K562 (cell line): Measurements from ENCODE around the gene MPRIP. TPM values are rescaled to one million over a fixed set of nuclear protein-coding genes. Genes with fewer than 3 reads are reported as not detected.

Experiments
- BRF1 ChIP-seq: IDR thresholded peaks from 3 replicates; pipeline ENCODE4 v1.6.1; 2011; ENCODE audit warnings: borderline replicate concordance, mild to moderate bottlenecking; ENCODE audit not compliant: insufficient read length; ENCODE audit errors: extremely low read depth
- CEBPB ChIP-seq: fragments of 450-650 bp; IDR thresholded peaks from 2 replicates; pipeline ENCODE4 v1.6.1; 2016; ENCODE audit warnings: missing genetic modification characterization, missing compliant biosample characterization
- ETV6 ChIP-seq, 3 experiments: fragments of 150-350 bp in 1 of 3; sonication (generic) in 1 of 3; formaldehyde crosslinking in 1 of 3; IDR thresholded peaks; 2 replicates each; pipeline versions ENCODE4 v1.6.1 to v1.8.0; 2014 to 2022; ENCODE audit warnings: borderline replicate concordance in 2 of 3, low read depth in 2 of 3, antibody characterized with exemption in 1 of 3, low read length in 1 of 3, mild to moderate bottlenecking in 1 of 3, missing genetic modification reagents in 1 of 3
- FOXA3 ChIP-seq, 2 experiments: fragments of 450-650 bp in 1 of 2; sonication (generic) in 1 of 2; formaldehyde crosslinking; IDR thresholded peaks in 1 of 2; conservative IDR thresholded peaks in 1 of 2; 2 replicates each; pipeline versions ENCODE4 v1.4.0 to v1.8.0; 2020 to 2022; ENCODE audit warnings: mild to moderate bottlenecking in 2 of 2, missing genetic modification reagents in 1 of 2
- FOXM1 ChIP-seq, 2 experiments: fragments of 450-650 bp in 1 of 2; sonication (generic) in 1 of 2; formaldehyde crosslinking in 1 of 2; IDR thresholded peaks; 2 replicates each; pipeline versions ENCODE4 v1.6.1 to v1.9.0; 2017 to 2022; ENCODE audit warnings: low read depth in 2 of 2, mild to moderate bottlenecking in 2 of 2, missing genetic modification reagents in 1 of 2, moderate library complexity in 1 of 2
- HDAC1 ChIP-seq, 2 experiments: fragments of 450-650 bp; IDR thresholded peaks; 2 replicates each; pipeline ENCODE4 v1.6.1; 2016 to 2017; ENCODE audit warnings: inconsistent platforms in 1 of 2, mild to moderate bottlenecking in 1 of 2, moderate library complexity in 1 of 2
- NCOA1 ChIP-seq: fragments of 450-650 bp; IDR thresholded peaks from 2 replicates; pipeline ENCODE4 v1.6.1; 2016; ENCODE audit warnings: low read depth
- NFE2 ChIP-seq: IDR thresholded peaks from 2 replicates; pipeline ENCODE4 v1.6.1; 2014; ENCODE audit warnings: antibody characterized with exemption, low read depth
- POLR3A ChIP-seq: IDR thresholded peaks from 2 replicates; pipeline ENCODE4 v1.6.1; 2011; ENCODE audit warnings: borderline replicate concordance, mild to moderate bottlenecking, moderate library complexity; ENCODE audit not compliant: insufficient read length, insufficient read depth; ENCODE audit errors: extremely low read depth
- POLR3G ChIP-seq: IDR thresholded peaks from 2 replicates; pipeline ENCODE4 v1.6.1; 2011; ENCODE audit not compliant: insufficient read length, insufficient replicate concordance; ENCODE audit errors: extremely low read depth
- PTTG1 ChIP-seq: fragments of 450-650 bp; IDR thresholded peaks from 2 replicates; pipeline ENCODE4 v1.6.1; 2016; ENCODE audit warnings: low read depth, mild to moderate bottlenecking, missing genetic modification characterization, missing compliant biosample characterization
- STAT5A ChIP-seq: IDR thresholded peaks from 2 replicates; pipeline ENCODE4 v1.6.1; 2012; ENCODE audit warnings: low read length, inconsistent platforms, borderline replicate concordance
- TBP ChIP-seq: optimal IDR thresholded peaks from 2 replicates; pipeline ENCODE3; 2011; ENCODE audit warnings: low read depth, low read length, improper control_type of control experiment
- TEAD2 ChIP-seq: fragments of 450-650 bp; IDR thresholded peaks from 2 replicates; pipeline ENCODE4 v1.6.1; 2016; ENCODE audit warnings: missing genetic modification characterization, control low read depth, missing compliant biosample characterization
- TRIM28 ChIP-seq: fragments of 450-650 bp; IDR thresholded peaks from 2 replicates; pipeline ENCODE4 v1.6.1; 2017
- ZEB2 ChIP-seq: fragments of 450-650 bp; IDR thresholded peaks from 2 replicates; pipeline ENCODE4 v1.6.1; 2016
- ZNF121 ChIP-seq: sonication (generic); formaldehyde crosslinking; conservative IDR thresholded peaks from 2 replicates; pipeline ENCODE4 v1.8.0; 2022; ENCODE audit warnings: missing genetic modification reagents
- ZNF766 ChIP-seq: fragments of 200-800 bp; sonication (Bioruptor generic); conservative IDR thresholded peaks from 2 replicates; pipeline ENCODE4 v1.6.1; 2016; ENCODE audit warnings: missing genetic modification characterization, missing compliant biosample characterization
- polyA plus RNA-seq, 8 experiments: library from polyadenylated mRNA; depleted of rRNA in 4 of 8; stranded (reverse) in 5 of 8; unstranded in 3 of 8; fragments of >200 nt; fragmentation: Nextera tagmentation in 2 of 8; fragmentation: Illumina TruSeq in 1 of 8; extraction: Ambion mirVana in 2 of 8; extraction: Trizol in 1 of 8; gene quantifications; 2 replicates each; pipeline versions ENCODE4 v1.2.1 to v1.2.3, GENCODE V29; 2011 to 2014; ENCODE audit warnings: inconsistent platforms in 1 of 8, missing spikeins in 1 of 8
- total RNA-seq, 7 experiments: library from RNA; depleted of rRNA in 6 of 7; stranded (reverse); fragments of >200 nt in 6 of 7; fragmentation: Illumina TruSeq in 2 of 7; extraction: Trizol in 2 of 7; gene quantifications; 2 replicates each; pipeline versions ENCODE4 v1.2.1 to v1.2.3, GENCODE V29; 2011 to 2021; ENCODE audit warnings: low replicate concordance in 1 of 7
- TF ChIP-seq, protein P1 (sequence below): sonication (generic); formaldehyde crosslinking; IDR thresholded peaks from 2 replicates; pipeline ENCODE4 v1.8.1; 2023; ENCODE audit warnings: mild to moderate bottlenecking, missing genetic modification reagents
- TF ChIP-seq, protein P2 (sequence below): IDR thresholded peaks from 2 replicates; pipeline ENCODE4 v1.6.1; 2014; ENCODE audit warnings: antibody characterized with exemption

MPRIP gene
- total and polyA plus RNA-seq, 9 of the 15 experiments (the other 6 are each of a cell fraction or from before 2014, with no cell fraction given) = 10.0 to 72.6 (median 30.1) TPM

DNA sequence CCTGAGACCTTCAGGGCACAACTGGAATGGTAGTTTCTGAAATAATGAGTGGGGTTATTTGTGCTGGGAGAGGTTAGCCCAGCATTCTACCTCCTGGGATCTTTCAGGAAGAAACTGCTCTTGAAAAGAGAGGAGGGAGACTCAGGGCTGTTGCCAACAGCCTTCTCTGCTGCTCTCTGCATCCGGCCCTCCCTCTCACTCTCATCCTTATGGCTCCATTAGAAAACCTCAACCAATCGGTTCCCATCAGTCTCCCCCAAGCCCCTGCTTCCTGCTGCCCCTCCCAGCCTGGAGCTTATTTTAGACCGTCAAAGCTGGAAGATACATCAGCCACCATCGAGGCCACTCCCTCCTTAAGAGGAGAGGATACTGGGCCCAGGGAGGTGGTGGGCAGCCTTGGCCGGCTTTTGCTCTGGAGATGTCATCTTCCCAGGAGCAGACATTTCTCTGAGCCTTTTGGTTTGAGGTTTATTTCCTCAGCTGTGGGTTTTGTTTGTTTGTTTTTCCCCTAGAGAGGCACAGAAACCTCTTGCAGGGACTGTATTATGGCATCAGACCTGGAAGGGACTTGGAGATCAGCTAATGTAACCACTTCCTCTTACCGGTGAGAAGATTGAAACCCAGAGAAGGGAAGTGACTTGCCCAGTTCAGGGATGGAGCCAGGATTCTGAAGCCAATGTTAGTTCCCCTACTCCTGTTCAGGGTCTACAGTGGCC is 2.7 kb downstream of the MPRIP start (continued):
- TF ChIP-seq, protein P1, sequence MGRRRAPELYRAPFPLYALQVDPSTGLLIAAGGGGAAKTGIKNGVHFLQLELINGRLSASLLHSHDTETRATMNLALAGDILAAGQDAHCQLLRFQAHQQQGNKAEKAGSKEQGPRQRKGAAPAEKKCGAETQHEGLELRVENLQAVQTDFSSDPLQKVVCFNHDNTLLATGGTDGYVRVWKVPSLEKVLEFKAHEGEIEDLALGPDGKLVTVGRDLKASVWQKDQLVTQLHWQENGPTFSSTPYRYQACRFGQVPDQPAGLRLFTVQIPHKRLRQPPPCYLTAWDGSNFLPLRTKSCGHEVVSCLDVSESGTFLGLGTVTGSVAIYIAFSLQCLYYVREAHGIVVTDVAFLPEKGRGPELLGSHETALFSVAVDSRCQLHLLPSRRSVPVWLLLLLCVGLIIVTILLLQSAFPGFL (CRISPR knock-in tag) = no peak
- TF ChIP-seq ZEB2 (no peak), PTTG1 (tag) (no peak), FOXA3 (CRISPR knock-in tag; conservative IDR thresholded peaks at IDR 0.05 in 1 of 2, IDR thresholded peaks at IDR 0.05 in 1 of 2) (0 out of 4 replicates have a peak, but pooled peaks of 1 of the 2 experiments have one; percentile 19), FOXM1 (IDR thresholded peaks at IDR 0.05; ENCODE audit: low read depth) (no peak), FOXM1 (CRISPR knock-in tag; IDR thresholded peaks at IDR 0.05; ENCODE audit: low read depth) (no peak), ZNF121 (CRISPR knock-in tag) (no peak), NCOA1 (no peak), TRIM28 (no peak), TEAD2 (no peak), TBP (no peak), CEBPB (tag) (no peak), ZNF766 (CRISPR knock-in tag) (peak; percentile 46; the same call in 1 of the 2 replicates), ETV6 (IDR thresholded peaks at IDR 0.05; ENCODE audit: borderline replicate concordance in 1 of 2, low read depth in 2 of 2, low read length in 1 of 2) (no peak), ETV6 (CRISPR knock-in tag; IDR thresholded peaks at IDR 0.05; ENCODE audit: borderline replicate concordance) (no peak), NFE2 (no peak), STAT5A (no peak), POLR3A (no peak), POLR3G (no peak), HDAC1 (IDR thresholded peaks at IDR 0.05) (no peak), BRF1 (no peak)
- TF ChIP-seq, protein P2, sequence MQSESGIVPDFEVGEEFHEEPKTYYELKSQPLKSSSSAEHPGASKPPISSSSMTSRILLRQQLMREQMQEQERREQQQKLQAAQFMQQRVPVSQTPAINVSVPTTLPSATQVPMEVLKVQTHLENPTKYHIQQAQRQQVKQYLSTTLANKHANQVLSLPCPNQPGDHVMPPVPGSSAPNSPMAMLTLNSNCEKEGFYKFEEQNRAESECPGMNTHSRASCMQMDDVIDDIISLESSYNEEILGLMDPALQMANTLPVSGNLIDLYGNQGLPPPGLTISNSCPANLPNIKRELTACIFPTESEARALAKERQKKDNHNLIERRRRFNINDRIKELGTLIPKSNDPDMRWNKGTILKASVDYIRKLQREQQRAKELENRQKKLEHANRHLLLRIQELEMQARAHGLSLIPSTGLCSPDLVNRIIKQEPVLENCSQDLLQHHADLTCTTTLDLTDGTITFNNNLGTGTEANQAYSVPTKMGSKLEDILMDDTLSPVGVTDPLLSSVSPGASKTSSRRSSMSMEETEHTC = no peak
- TF ChIP-seq, all 486 proteins: peak for 5
